ENCODE results near the gene GLE1.

Gene GLE1

GRCh38 chr9:128455849-128456612, 48.5 kb upstream of the GLE1 start, which contains the start of gene ODF2 (continued):
- TF ChIP-seq TSHZ1 (tag by site-specific recombination; IDR thresholded peaks at IDR 0.05; ENCODE audit: borderline replicate concordance) (no peak), ZNF404 (tag by site-specific recombination; IDR thresholded peaks at IDR 0.05) (no peak), ZNF600 (tag by site-specific recombination; IDR thresholded peaks at IDR 0.05) (no peak), SP3 (tag by site-specific recombination; IDR thresholded peaks at IDR 0.05) (peak; percentile 92), ZNF2 (tag by site-specific recombination; IDR thresholded peaks at IDR 0.05) (no peak), ZNF112 (tag by site-specific recombination; IDR thresholded peaks at IDR 0.05) (no peak), MZF1 (tag by site-specific recombination; IDR thresholded peaks at IDR 0.05; ENCODE audit: borderline replicate concordance) (no peak), MEIS1 (CRISPR knock-in tag; IDR thresholded peaks at IDR 0.05; ENCODE audit: borderline replicate concordance) (no peak), GFI1B (tag by site-specific recombination; IDR thresholded peaks at IDR 0.05) (no peak), ZBTB44 (tag by site-specific recombination; IDR thresholded peaks at IDR 0.05) (0 out of 2 replicates have a peak, but pooled peaks have one; percentile 15), ZNF645 (tag by site-specific recombination; IDR thresholded peaks at IDR 0.05) (no peak), SCRT2 (tag by site-specific recombination; IDR thresholded peaks at IDR 0.05) (no peak), ZNF175 (tag by site-specific recombination; IDR thresholded peaks at IDR 0.05) (no peak), ZNF280D (tag by site-specific recombination; IDR thresholded peaks at IDR 0.05) (no peak), ZNF768 (tag by site-specific recombination; IDR thresholded peaks at IDR 0.05) (no peak), ZNF473 (tag by site-specific recombination; IDR thresholded peaks at IDR 0.05) (no peak), ZNF302 (tag by site-specific recombination; IDR thresholded peaks at IDR 0.05; ENCODE audit: low read depth) (no peak), ZFHX2 (tag by site-specific recombination; conservative IDR thresholded peaks at IDR 0.05) (no peak; the same call in none of the 2 replicates), CTCF (tag by site-specific recombination; IDR thresholded peaks at IDR 0.05) (no peak), ZNF266 (tag by site-specific recombination; IDR thresholded peaks at IDR 0.05; ENCODE audit: low read depth) (no peak), SETDB1 (IDR thresholded peaks at IDR 0.05; ENCODE audit: insufficient read length, low read length) (no peak), ZNF223 (tag by site-specific recombination; IDR thresholded peaks at IDR 0.05) (no peak), ZNF362 (tag by site-specific recombination; IDR thresholded peaks at IDR 0.05) (no peak), ZNF449 (tag by site-specific recombination; IDR thresholded peaks at IDR 0.05) (no peak), ZFP41 (tag by site-specific recombination; IDR thresholded peaks at IDR 0.05; ENCODE audit: borderline replicate concordance) (no peak), ZNF350 (tag by site-specific recombination; IDR thresholded peaks at IDR 0.05) (no peak)

All from HEK293 (cell line).